Type B pancreatic cell (in vitro differentiated cells): ENCODE data around the gene PCGF5. TPM values are rescaled to one million over a fixed set of nuclear protein-coding genes. Genes with fewer than 3 reads are reported as not detected.

Source experiments
- DNase-seq: peaks from one replicate; pipeline ENCODE4 v3.0.0; 2021; ENCODE audit warnings: mixed read lengths; ENCODE audit not compliant: unreplicated experiment; ENCODE audit errors: extremely low spot score
- H3K27ac Mint-ChIP-seq: 2 replicates; pipeline ENCODE4 v1.8.0; 2021; ENCODE audit warnings: mild to moderate bottlenecking, mixed read lengths
- H3K27me3 Mint-ChIP-seq: 2 replicates; pipeline ENCODE4 v1.8.0; 2021; ENCODE audit warnings: mixed read lengths
- H3K36me3 Mint-ChIP-seq: 2 replicates; pipeline ENCODE4 v1.8.0; 2021; ENCODE audit warnings: mixed read lengths
- H3K4me1 Mint-ChIP-seq: one replicate; pipeline ENCODE4 v1.8.0; 2021; ENCODE audit warnings: mixed read lengths; ENCODE audit not compliant: unreplicated experiment
- H3K4me3 Mint-ChIP-seq: 2 replicates; pipeline ENCODE4 v1.8.0; 2021; ENCODE audit warnings: mild to moderate bottlenecking, mixed read lengths
- H3K9me3 Mint-ChIP-seq: 2 replicates; pipeline ENCODE4 v1.8.0; 2021; ENCODE audit warnings: mixed read lengths
- total RNA-seq: library from RNA; stranded (reverse); gene quantifications from 2 replicates; pipeline ENCODE4 v1.2.1, GENCODE V29; 2021; ENCODE audit warnings: low replicate concordance
- TF ChIP-seq, protein P1 (sequence below): fragments of 200-600 bp; sonication (generic); conservative IDR thresholded peaks from 2 replicates; pipeline ENCODE4 v1.5.0; 2021; ENCODE audit warnings: antibody characterized with exemption, mild to moderate bottlenecking

PCGF5 gene
- total RNA-seq, 1 donor from 2014 or later = 12.0 TPM

DNA sequence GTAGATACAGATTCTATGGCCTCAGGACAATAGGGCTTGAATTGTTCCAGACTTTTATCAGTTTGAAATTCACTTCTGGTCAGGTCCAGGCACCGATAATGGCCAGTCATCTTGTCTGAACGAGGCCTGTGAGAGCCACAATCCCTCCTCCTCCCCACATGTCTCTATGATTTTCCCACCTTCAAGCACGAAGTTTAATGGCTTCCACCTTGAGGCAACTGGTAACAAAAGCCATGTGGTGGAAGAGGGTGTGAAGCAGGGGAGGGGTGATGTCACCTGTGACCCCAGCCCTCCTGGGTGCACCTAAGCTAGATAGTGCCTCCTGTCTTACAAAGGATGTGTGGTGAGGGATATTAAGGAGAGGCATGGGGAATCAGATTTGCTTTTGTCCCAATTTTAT is 89.2 kb downstream of the PCGF5 start:
- peaks cover 8% of the 10 kb centered on the region for H3K27me3 Mint-ChIP-seq

DNA sequence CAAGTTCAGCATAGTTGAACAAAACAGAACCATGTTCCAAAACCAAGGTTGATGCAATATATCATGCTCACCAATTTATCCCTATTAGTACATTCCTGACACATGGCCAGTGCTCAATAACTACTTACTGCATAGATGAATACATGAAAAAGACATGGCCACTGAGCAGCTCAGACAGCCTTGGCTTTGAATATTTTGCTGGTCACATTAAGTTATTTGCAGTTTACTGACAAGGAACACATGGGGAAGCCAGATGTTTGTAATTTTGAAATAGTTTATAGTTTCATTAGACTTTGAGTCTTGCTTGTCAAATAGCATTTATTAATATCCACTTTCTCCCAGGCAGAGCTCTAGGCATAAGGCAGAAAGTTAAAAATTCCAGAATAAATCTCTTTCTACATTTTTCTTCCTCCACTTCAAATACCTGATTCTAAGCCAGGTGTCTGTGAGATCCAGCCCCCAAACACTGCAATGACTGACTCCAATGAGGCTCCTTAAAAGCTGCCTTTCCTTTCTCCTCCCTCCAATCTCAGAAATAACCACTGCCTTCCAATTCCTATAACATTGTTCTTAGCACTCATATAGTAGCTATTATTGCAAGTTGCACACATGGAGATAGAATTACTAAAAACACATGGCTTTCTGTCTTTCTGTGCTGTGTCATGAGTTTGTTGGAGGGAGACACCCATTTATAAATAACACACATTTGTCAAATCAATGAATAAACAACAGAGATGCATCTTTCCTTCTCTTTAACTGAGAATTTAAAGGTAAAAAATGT is 91.3 kb downstream of the PCGF5 start:
- no peak for DNase-seq
- Mint-ChIP-seq H3K27me3 (peaks cover 8% of the 10 kb centered on the region), H3K4me3 (no peak overlapping the region), H3K4me1 (peaks cover 18% of the 10 kb centered on the region), H3K27ac (no peak overlapping the region), H3K36me3 (no peaks in the 10 kb centered on the region), H3K9me3 (no peaks in the 10 kb centered on the region)
- TF ChIP-seq, protein P1, sequence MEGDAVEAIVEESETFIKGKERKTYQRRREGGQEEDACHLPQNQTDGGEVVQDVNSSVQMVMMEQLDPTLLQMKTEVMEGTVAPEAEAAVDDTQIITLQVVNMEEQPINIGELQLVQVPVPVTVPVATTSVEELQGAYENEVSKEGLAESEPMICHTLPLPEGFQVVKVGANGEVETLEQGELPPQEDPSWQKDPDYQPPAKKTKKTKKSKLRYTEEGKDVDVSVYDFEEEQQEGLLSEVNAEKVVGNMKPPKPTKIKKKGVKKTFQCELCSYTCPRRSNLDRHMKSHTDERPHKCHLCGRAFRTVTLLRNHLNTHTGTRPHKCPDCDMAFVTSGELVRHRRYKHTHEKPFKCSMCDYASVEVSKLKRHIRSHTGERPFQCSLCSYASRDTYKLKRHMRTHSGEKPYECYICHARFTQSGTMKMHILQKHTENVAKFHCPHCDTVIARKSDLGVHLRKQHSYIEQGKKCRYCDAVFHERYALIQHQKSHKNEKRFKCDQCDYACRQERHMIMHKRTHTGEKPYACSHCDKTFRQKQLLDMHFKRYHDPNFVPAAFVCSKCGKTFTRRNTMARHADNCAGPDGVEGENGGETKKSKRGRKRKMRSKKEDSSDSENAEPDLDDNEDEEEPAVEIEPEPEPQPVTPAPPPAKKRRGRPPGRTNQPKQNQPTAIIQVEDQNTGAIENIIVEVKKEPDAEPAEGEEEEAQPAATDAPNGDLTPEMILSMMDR = no peak

More for the DNA sequence above, 89.2 kb downstream of the PCGF5 start:
- Mint-ChIP-seq H3K27ac (no peak overlapping the region), H3K4me1 (peaks cover 18% of the 10 kb centered on the region), H3K4me3 (no peak overlapping the region), H3K36me3 (no peaks in the 10 kb centered on the region), H3K9me3 (no peaks in the 10 kb centered on the region)
- DNase-seq = no peak
- TF ChIP-seq, protein P1 = no peak

DNA sequence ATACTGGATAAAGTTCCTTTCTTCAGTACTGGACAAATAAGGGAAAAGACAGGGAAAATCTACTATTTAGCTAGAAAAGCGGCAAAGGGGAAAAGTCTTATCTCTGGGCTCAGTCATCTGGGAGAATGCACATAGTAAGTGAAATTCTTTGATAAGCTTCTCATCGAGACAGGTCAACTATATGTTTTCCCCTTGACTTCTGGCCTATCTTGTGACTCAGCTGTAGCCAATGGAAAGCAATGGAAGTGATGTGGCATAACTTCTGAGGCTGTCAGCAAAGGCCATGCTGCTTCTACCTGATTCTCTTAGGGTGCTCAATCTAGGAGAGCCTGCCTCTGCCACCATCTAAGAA is 91.9 kb downstream of the PCGF5 start:
- H3K36me3 Mint-ChIP-seq = no peaks in the 10 kb centered on the region
- no peak for DNase-seq
- no peaks in the 10 kb centered on the region for H3K9me3 Mint-ChIP-seq
- no peak overlapping the region for H3K27ac Mint-ChIP-seq
- peaks cover 8% of the 10 kb centered on the region for H3K27me3 Mint-ChIP-seq
- H3K4me3 Mint-ChIP-seq = no peak overlapping the region
- TF ChIP-seq, protein P1 = no peak
- H3K4me1 Mint-ChIP-seq = peaks cover 18% of the 10 kb centered on the region

DNA sequence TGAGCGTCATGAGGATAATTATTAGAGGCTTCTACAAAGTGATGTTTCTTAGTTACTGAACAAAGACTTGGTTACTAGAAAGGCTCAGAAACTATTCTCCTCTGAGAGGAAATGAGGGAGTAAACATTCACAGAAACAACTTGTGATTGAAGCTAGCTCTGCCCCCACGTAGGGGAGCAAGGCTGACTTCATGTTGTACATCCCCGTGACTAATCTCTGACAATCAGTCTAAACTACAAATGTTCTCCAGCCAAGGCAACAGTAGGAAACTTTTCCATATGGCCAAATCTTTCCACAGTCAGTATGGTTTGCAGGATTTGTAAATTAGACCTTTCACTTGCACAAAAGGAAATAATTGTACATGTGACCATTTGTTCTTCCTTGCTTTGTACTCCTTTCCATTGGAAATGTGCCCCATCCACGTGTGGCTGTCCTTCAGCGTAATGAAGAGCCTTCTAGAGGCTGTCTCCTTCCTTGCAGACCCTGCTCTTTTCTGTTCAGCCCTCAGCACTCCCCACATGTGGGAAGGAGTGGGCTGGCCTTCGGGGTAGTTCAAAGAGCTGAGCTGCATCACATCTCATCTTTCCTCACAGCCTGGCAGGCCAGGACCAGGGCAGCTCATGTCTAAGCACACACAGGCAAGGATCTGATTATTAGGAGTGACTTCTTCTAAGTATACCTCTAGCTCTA is 93.5 kb downstream of the PCGF5 start:
- no peak for DNase-seq
- Mint-ChIP-seq H3K4me3 (peak overlapping the region; percentile 53), H3K9me3 (no peaks in the 10 kb centered on the region), H3K27ac (peak overlapping the region; percentile 50), H3K27me3 (peaks cover 5% of the 10 kb centered on the region), H3K4me1 (peaks cover 18% of the 10 kb centered on the region), H3K36me3 (no peaks in the 10 kb centered on the region)
- TF ChIP-seq, protein P1 = no peak

DNA sequence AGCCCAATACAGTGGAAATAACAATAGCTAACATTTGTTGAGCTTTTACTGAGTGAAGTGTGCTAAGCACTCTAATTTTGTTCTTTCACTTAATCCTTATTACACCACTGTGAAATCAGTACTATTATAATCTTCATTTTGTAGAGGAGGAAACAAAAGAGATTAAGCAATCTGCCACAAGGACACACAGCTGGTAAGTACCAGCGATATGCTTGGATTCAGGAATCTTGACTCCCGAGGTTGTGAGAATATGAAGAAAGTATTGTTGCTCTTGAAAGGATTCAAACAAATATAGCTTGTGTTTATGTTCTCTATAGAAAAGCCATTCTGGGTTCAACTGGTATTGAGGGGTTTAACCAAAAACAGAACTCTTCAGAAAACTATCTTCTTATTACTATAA is 96.0 kb downstream of the PCGF5 start:
- no peaks in the 10 kb centered on the region for H3K9me3 Mint-ChIP-seq
- TF ChIP-seq, protein P1 = no peak
- no peak overlapping the region for H3K27ac Mint-ChIP-seq
- no peaks in the 10 kb centered on the region for H3K27me3 Mint-ChIP-seq
- H3K36me3 Mint-ChIP-seq = no peaks in the 10 kb centered on the region
- no peak for DNase-seq
- H3K4me3 Mint-ChIP-seq = no peak overlapping the region
- H3K4me1 Mint-ChIP-seq = peaks cover 14% of the 10 kb centered on the region
